Stomach (tissue), 9 donors: Measurements from ENCODE around the gene TGFBR3L. TPM values are rescaled to one million over a fixed set of nuclear protein-coding genes. Genes with fewer than 3 reads are reported as not detected.

Experiments
- DNase-seq, 2 donors: peaks; one replicate each; pipeline versions ENCODE4 v3.0.0 to v3.0.0-alpha.2; 2013 to 2019
- H3K27ac ChIP-seq, 5 donors: fragments of 200-600 bp in 4 of 5; sonication (generic) in 4 of 5; one replicate each; pipeline ENCODE4 v1.5.1; 2013 to 2019; ENCODE audit warnings: mild to moderate bottlenecking in 1 of 5, moderate library complexity in 1 of 5
- H3K27me3 ChIP-seq, 3 donors: fragments of 200-600 bp; sonication (generic); one replicate each; pipeline ENCODE4 v1.5.1; 2017 to 2019; ENCODE audit warnings: mixed run types in 1 of 3
- H3K36me3 ChIP-seq, 4 donors: fragments of 200-600 bp; sonication (generic); 1 replicate in 3 of 4; 2 replicates in 1 of 4; pipeline ENCODE4 v1.5.1; 2016 to 2019
- H3K4me1 ChIP-seq, 4 donors: fragments of 200-600 bp; sonication (generic); one replicate each; pipeline ENCODE4 v1.5.1; 2016 to 2019
- H3K4me3 ChIP-seq, 4 donors: fragments of 200-600 bp; sonication (generic) in 3 of 4; one replicate each; pipeline ENCODE4 v1.5.1; 2016 to 2019; ENCODE audit warnings: mild to moderate bottlenecking in 1 of 4
- H3K9me3 ChIP-seq, 4 donors: fragments of 200-600 bp; sonication (generic); one replicate each; pipeline ENCODE4 v1.5.1; 2016 to 2019
- EP300 ChIP-seq: sonication (generic); formaldehyde crosslinking; IDR thresholded peaks from one replicate; pipeline ENCODE4 v1.6.1; 2017; ENCODE audit warnings: antibody characterized with exemption
- POLR2A ChIP-seq, 4 donors: fragments of 450-650 bp; IDR thresholded peaks; one replicate each; pipeline ENCODE4 v1.6.1; 2016; ENCODE audit warnings: antibody characterized with exemption in 4 of 4, control low read depth in 2 of 4, mild to moderate bottlenecking in 1 of 4, moderate library complexity in 1 of 4
- POLR2AphosphoS5 ChIP-seq, 3 donors: sonication (generic); formaldehyde crosslinking; IDR thresholded peaks; one replicate each; pipeline ENCODE4 v1.6.1; 2016; ENCODE audit warnings: antibody characterized with exemption in 3 of 3
- WGBS, 5 donors: extraction: QIAGEN DNeasy Blood & Tissue Kit in 3 of 5; methylation state at CpG; one replicate each; pipeline versions ENCODE4 v1.1.5 to v1.1.7; 2013 to 2018; 5-methylcytosine and 5-hydroxymethylcytosine counted together
- intact Hi-C: fragments of 100-400 bp; cut with DNase I; formaldehyde crosslinking; loops from one replicate; pipeline ENCODE4 v1.15.1; 2023; ENCODE audit warnings: low total_unique reads
- polyA plus RNA-seq, 3 donors: library from polyadenylated mRNA; stranded (reverse); fragments of 200-250 nt; gene quantifications; one replicate each; pipeline ENCODE4 v1.2.3, GENCODE V29; 2013
- total RNA-seq, 5 donors: library from RNA; depleted of rRNA; stranded (reverse); fragments of >200 nt; gene quantifications; one replicate each; pipeline versions ENCODE4 v1.1.0 to v1.2.3, GENCODE V29; 2014 to 2016
- TF ChIP-seq, protein P1 (sequence below), 7 experiments: fragments of 450-650 bp in 4 of 7; fragments of 200-600 bp in 3 of 7; sonication (generic) in 3 of 7; IDR thresholded peaks; one replicate each; pipeline ENCODE4 v1.5.1; 2016 to 2019; ENCODE audit warnings: antibody characterized with exemption in 7 of 7, control low read depth in 2 of 7, mild to moderate bottlenecking in 1 of 7
- donor health status: healthy with polysubstance abuse.
- donor health status: Bipolar disorder and iron deficiency.
- donor health status: healthy.

The TGFBR3L gene
- total and polyA plus RNA-seq, 8 donors, result 1.5 TPM; not detected in 7

DNA sequence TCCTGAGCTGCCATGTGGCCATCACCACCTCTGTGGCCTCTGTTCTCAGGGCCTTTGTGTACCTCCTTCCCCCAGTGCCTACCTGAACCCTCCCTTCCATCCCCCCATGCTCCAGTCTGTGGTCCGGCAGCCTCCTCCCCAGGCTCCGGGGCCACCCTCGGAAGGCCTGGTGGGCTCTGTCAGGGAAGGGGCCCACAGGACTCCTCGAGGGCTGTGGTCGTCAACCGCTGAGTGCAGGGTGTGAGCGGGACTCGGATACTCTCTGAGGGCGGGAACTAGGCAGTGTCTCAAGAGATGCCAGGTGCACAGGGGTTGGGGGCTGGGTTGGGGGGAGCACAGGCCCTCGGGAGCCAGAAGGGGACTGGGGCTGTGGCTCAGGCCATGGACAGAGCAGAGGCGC lies 7.1 kb upstream of the TGFBR3L start:
- Histone ChIP-seq H3K4me1 (peaks cover 29 to 53% (median 40%) of the 10 kb centered on the region in 4 donors), H3K27ac (no peak overlapping the region), H3K4me3 (no peak overlapping the region), H3K9me3 (no peaks in the 10 kb centered on the region), H3K27me3 (peaks cover 0 to 16% (median 0%) of the 10 kb centered on the region in 3 donors), H3K36me3 (peaks cover 40 to 69% (median 64%) of the 10 kb centered on the region in 4 donors)
- intact Hi-C loops, result no loop called here
- TF ChIP-seq POLR2AphosphoS5 (IDR thresholded peaks at IDR 0.05) (no peak), EP300 (no peak), POLR2A (IDR thresholded peaks at IDR 0.05) (no peak)
- TF ChIP-seq, protein P1, sequence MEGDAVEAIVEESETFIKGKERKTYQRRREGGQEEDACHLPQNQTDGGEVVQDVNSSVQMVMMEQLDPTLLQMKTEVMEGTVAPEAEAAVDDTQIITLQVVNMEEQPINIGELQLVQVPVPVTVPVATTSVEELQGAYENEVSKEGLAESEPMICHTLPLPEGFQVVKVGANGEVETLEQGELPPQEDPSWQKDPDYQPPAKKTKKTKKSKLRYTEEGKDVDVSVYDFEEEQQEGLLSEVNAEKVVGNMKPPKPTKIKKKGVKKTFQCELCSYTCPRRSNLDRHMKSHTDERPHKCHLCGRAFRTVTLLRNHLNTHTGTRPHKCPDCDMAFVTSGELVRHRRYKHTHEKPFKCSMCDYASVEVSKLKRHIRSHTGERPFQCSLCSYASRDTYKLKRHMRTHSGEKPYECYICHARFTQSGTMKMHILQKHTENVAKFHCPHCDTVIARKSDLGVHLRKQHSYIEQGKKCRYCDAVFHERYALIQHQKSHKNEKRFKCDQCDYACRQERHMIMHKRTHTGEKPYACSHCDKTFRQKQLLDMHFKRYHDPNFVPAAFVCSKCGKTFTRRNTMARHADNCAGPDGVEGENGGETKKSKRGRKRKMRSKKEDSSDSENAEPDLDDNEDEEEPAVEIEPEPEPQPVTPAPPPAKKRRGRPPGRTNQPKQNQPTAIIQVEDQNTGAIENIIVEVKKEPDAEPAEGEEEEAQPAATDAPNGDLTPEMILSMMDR (IDR thresholded peaks at IDR 0.05), result no peak
- DNase-seq, result no peak
- 87 to 93% (median 92%) methylated on average over 11 of the region's 11 CpGs for WGBS, 5 donors

DNA sequence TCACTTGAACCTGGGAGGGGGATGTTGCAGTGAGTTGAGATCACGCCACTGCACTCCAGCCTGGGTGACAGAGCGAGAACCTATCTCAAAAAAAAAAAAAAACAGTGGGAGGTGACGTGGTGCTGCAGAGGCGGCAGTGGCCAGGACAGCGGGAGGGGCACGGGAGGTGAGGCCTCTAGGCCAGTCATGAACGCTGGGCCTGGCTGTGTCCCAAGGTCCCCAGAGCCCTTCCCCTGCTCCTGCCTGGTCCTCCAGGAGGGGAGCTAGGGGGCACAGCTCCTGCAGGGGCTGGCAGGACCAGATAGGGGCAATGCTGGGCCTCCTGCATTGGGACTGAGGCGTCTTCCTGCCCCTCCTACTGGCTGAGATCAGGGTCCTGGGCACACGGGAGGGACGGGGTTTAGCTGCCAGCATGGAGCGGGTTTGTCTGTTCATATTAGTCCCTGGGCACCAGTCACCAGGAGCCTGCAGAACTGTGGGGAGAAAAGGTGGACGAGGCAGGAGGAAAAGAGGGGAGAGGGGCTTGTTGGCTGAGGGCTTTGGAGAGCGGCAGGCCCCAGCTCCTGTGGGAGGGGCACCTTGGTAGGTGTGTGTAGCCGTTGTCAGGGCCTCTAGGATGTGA lies 6.4 kb upstream of the TGFBR3L start:
- Histone ChIP-seq H3K27ac (no peak overlapping the region), H3K4me3 (no peak overlapping the region), H3K9me3 (no peaks in the 10 kb centered on the region), H3K27me3 (peaks cover 0 to 16% (median 0%) of the 10 kb centered on the region in 3 donors), H3K4me1 (peaks cover 24 to 47% (median 34%) of the 10 kb centered on the region in 4 donors), H3K36me3 (peaks cover 47 to 76% (median 70%) of the 10 kb centered on the region in 4 donors)
- DNase-seq, result no peak
- TF ChIP-seq POLR2A (IDR thresholded peaks at IDR 0.05) (no peak), EP300 (no peak), POLR2AphosphoS5 (IDR thresholded peaks at IDR 0.05) (no peak)
- TF ChIP-seq, protein P1 (IDR thresholded peaks at IDR 0.05), result no peak
- intact Hi-C loops, result no loop called here
- 78 to 81% (median 80%) methylated on average over 14 of the region's 14 CpGs for WGBS, 5 donors

DNA sequence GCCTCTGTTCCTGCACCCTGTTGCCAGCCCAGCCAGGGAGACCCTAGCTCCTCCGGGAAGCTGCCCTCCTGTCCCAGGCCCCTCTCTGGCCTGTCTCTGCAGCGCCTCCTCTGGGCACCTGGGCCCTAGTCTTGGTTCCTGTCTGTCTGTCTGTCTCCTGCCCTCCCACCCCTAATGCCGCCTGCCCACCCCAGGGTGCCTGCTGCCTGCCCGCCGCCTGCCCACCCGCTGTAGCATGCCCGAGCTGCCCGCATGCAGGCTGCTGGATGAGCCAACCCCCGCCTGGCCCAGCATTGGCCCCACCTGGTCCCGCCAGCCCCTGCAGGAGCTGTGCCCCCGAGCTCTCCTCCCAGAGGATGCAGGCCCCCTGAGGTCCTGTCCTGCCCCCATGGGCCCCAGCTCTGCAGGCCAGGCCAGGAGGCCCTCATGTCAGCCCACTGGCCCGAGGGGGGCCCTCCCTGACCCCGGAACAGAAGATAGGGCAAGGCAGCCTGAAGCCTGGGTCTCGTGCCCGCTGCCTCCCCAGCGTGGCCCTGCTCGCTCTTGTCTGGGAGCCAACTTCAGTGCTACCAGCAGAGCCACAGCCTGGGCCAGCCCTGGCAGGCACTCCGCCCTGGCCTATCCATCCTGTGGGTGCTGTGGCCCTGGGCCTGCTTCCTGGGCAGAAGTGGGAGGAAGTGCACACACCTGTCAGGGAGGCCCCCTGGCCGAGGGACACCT lies 5.7 kb upstream of the TGFBR3L start:
- Histone ChIP-seq H3K27me3 (peaks cover 0 to 23% (median 0%) of the 10 kb centered on the region in 3 donors), H3K36me3 (peaks cover 47 to 83% (median 76%) of the 10 kb centered on the region in 4 donors), H3K4me3 (no peak overlapping the region), H3K9me3 (no peaks in the 10 kb centered on the region), H3K4me1 (peaks cover 24 to 47% (median 34%) of the 10 kb centered on the region in 4 donors), H3K27ac (no peak overlapping the region)
- intact Hi-C loops, result no loop called here
- no peak for DNase-seq
- TF ChIP-seq POLR2AphosphoS5 (IDR thresholded peaks at IDR 0.05) (no peak), EP300 (no peak), POLR2A (IDR thresholded peaks at IDR 0.05) (no peak)
- TF ChIP-seq, protein P1 (IDR thresholded peaks at IDR 0.05), result no peak
- 87 to 94% (median 91%) methylated on average over 11 to 19 of the region's 19 CpGs for WGBS, 5 donors

DNA sequence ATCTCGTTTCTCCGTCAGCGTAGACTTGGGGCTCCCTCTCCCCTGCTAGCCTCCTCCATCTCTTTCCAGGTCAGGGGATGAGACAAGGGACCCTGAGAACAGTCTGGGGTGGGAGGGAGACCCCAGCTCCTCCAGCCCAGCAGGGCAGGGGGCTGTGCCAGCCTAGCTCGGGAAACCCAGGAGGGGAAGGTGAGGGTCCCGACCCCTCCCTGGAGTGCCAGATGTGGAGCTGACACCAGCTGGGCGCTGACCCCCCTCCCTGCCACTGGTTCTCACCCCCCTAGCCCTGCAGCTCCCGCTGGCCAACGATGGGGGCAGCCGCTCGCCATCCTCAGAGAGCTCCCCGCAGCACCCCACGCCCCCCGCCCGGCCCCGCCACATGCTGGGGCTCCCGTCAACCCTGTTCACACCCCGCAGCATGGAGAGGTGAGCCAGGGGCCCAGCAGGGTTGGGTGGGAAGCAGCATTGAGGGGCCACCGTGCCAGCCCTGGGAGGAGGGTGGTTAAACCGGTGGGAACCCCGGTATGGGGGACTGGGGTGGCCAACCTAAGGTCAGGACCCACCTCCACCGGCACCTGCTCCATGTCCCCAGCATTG lies 5.1 kb upstream of the TGFBR3L start:
- peaks cover 22 to 44% (median 30%) of the 10 kb centered on the region in 4 donors for H3K4me1 ChIP-seq
- H3K27ac ChIP-seq, result no peak overlapping the region
- no peak overlapping the region for H3K4me3 ChIP-seq
- no peak for DNase-seq
- 88 to 95% (median 94%) methylated on average over 4 to 21 of the region's 21 CpGs for WGBS, 5 donors
- TF ChIP-seq EP300 (no peak), POLR2A (IDR thresholded peaks at IDR 0.05) (no peak), POLR2AphosphoS5 (IDR thresholded peaks at IDR 0.05) (no peak)
- TF ChIP-seq, protein P1 (IDR thresholded peaks at IDR 0.05), result no peak
- intact Hi-C loops, result no loop called here
- H3K36me3 ChIP-seq, result peaks cover 47 to 83% (median 76%) of the 10 kb centered on the region in 4 donors
- peaks cover 0 to 30% (median 4%) of the 10 kb centered on the region in 3 donors for H3K27me3 ChIP-seq
- no peaks in the 10 kb centered on the region for H3K9me3 ChIP-seq
